H1 (cell line): ENCODE data around the gene RAMP3. TPM values are rescaled to one million over a fixed set of nuclear protein-coding genes. Genes with fewer than 3 reads are reported as not detected.

Experiments used
- CTCF ChIA-PET: fragments of 300-600 bp; sonication (Branson Sonifier 250); formaldehyde crosslinking; loops from one replicate; lab custom pipeline; 2021; ENCODE audit not compliant: partially characterized antibody; lab: Charles Lee
- POLR2A ChIA-PET: fragments of 300-600 bp; sonication (Branson Sonifier 250); formaldehyde crosslinking; loops from one replicate; lab custom pipeline; 2021; ENCODE audit warnings: inconsistent platforms; ENCODE audit not compliant: partially characterized antibody; lab: Charles Lee
- DNase-seq, 2 experiments: peaks; one replicate each; pipeline versions ENCODE4 v3.0.0 to v3.0.0-alpha.2; 2010 to 2022; ENCODE audit warnings: low spot score in 2 of 2, low read depth in 1 of 2, mixed read lengths in 1 of 2
- FAIRE-seq: peaks from 2 replicates; lab custom pipeline; 2011; peaks lifted over from hg19 to GRCh38; lab: Jason Lieb, UNC
- H2AFZ ChIP-seq: 2 replicates; pipeline ENCODE4 v1.8.1; 2012; ENCODE audit warnings: low read length, inconsistent platforms
- H2AK5ac ChIP-seq: 2 replicates; pipeline ENCODE4 v1.6.1; 2013; ENCODE audit warnings: low read depth, low read length
- H2BK120ac ChIP-seq: replicated peaks from 2 replicates; pipeline ENCODE3; 2013; ENCODE audit warnings: low read depth, low read length, inconsistent platforms
- H2BK12ac ChIP-seq: 2 replicates; pipeline ENCODE4 v1.6.1; 2013; ENCODE audit warnings: low read depth, low read length
- H2BK15ac ChIP-seq: 2 replicates; pipeline ENCODE4 v1.6.1; 2013; ENCODE audit warnings: low read length
- H2BK20ac ChIP-seq: 2 replicates; pipeline ENCODE4 v1.6.1; 2013; ENCODE audit warnings: low read length
- H2BK5ac ChIP-seq: 2 replicates; pipeline ENCODE4 v1.6.1; 2013; ENCODE audit warnings: low read depth, low read length
- H3K14ac ChIP-seq: 2 replicates; pipeline ENCODE4 v1.6.1; 2013; ENCODE audit warnings: inconsistent platforms; ENCODE audit not compliant: insufficient read length
- H3K18ac ChIP-seq: 2 replicates; pipeline ENCODE4 v1.6.1; 2013; ENCODE audit warnings: low read length; ENCODE audit errors: extremely low read depth
- H3K23ac ChIP-seq: 2 replicates; pipeline ENCODE4 v1.6.1; 2013; ENCODE audit warnings: inconsistent platforms; ENCODE audit not compliant: insufficient read length
- H3K23me2 ChIP-seq: 2 replicates; pipeline ENCODE4 v1.6.1; 2013; ENCODE audit warnings: low read depth, low read length
- H3K27ac ChIP-seq: 2 replicates; pipeline ENCODE4 v1.6.1; 2011; ENCODE audit warnings: low read depth, low read length, inconsistent platforms
- H3K27me3 ChIP-seq, 4 experiments: replicated peaks in 1 of 4; 1 replicate in 1 of 4; 2 replicates in 3 of 4; pipeline versions ENCODE4 v1.6.1 to v1.8.1; 2011 to 2013; ENCODE audit warnings: low read length in 3 of 4, mild to moderate bottlenecking in 3 of 4, inconsistent platforms in 2 of 4, mixed read lengths in 2 of 4, moderate library complexity in 1 of 4; ENCODE audit not compliant: control insufficient read depth in 3 of 4, insufficient read depth in 3 of 4; ENCODE audit errors: extremely low read depth in 1 of 4
- H3K36me3 ChIP-seq, 4 experiments: 2 replicates each; pipeline versions ENCODE4 v1.6.1 to v1.8.1; 2011 to 2013; ENCODE audit warnings: mild to moderate bottlenecking in 4 of 4, low read length in 3 of 4, moderate library complexity in 2 of 4, control low read depth in 1 of 4, inconsistent platforms in 1 of 4; ENCODE audit not compliant: insufficient read depth in 4 of 4, control insufficient read depth in 2 of 4
- H3K4ac ChIP-seq: replicated peaks from 2 replicates; pipeline ENCODE3; 2013; ENCODE audit warnings: low read length, low read depth, mixed read lengths, inconsistent platforms; ENCODE audit not compliant: insufficient read length
- H3K4me1 ChIP-seq, 4 experiments: replicated peaks in 1 of 4; 1 replicate in 1 of 4; 2 replicates in 3 of 4; pipeline versions ENCODE4 v1.6.1 to v1.8.1; 2011 to 2013; ENCODE audit warnings: low read length in 3 of 4, inconsistent platforms in 2 of 4, mixed read lengths in 1 of 4; ENCODE audit not compliant: insufficient read depth in 4 of 4, control insufficient read depth in 3 of 4
- H3K4me2 ChIP-seq, 2 experiments: 2 replicates each; pipeline versions ENCODE4 v1.6.1 to v1.8.1; 2011 to 2013; ENCODE audit warnings: low read depth in 2 of 2, low read length in 2 of 2, control low read depth in 1 of 2, inconsistent platforms in 1 of 2, mild to moderate bottlenecking in 1 of 2; ENCODE audit not compliant: insufficient read depth in 1 of 2
- H3K4me3 ChIP-seq, 4 experiments: fragments of 200-600, 300-600 bp in 1 of 4; sonication (generic), shearing (Covaris generic), sonication (Bioruptor Twin) in 1 of 4; 2 replicates each; pipeline versions ENCODE4 v1.5.1 to v1.8.1; 2011 to 2016; ENCODE audit warnings: low read length in 4 of 4, low read depth in 3 of 4, control low read depth in 2 of 4, inconsistent platforms in 2 of 4, mild to moderate bottlenecking in 2 of 4, mixed read lengths in 1 of 4, moderate library complexity in 1 of 4; ENCODE audit not compliant: insufficient read depth in 2 of 4; ENCODE audit errors: extremely low read depth in 1 of 4
- H3K56ac ChIP-seq: replicated peaks from 2 replicates; pipeline ENCODE3; 2013; ENCODE audit warnings: low read depth, mild to moderate bottlenecking, mixed read lengths, low read length, inconsistent platforms; ENCODE audit not compliant: insufficient read length
- H3K79me1 ChIP-seq: 2 replicates; pipeline ENCODE4 v1.6.1; 2013; ENCODE audit warnings: low read depth, low read length, control low read depth
- H3K79me2 ChIP-seq, 2 experiments: 2 replicates each; pipeline versions ENCODE4 v1.6.1 to v1.8.1; 2012 to 2013; ENCODE audit warnings: low read length in 2 of 2, mild to moderate bottlenecking in 2 of 2, inconsistent platforms in 1 of 2; ENCODE audit not compliant: insufficient read depth in 2 of 2, control insufficient read depth in 1 of 2
- H3K9ac ChIP-seq, 4 experiments: replicated peaks in 1 of 4; 1 replicate in 1 of 4; 2 replicates in 3 of 4; pipeline versions ENCODE4 v1.6.1 to v1.8.1; 2011 to 2013; ENCODE audit warnings: low read depth in 3 of 4, low read length in 3 of 4, control low read depth in 2 of 4, mild to moderate bottlenecking in 2 of 4, moderate library complexity in 2 of 4, inconsistent platforms in 1 of 4; ENCODE audit errors: extremely low read depth in 1 of 4
- H3K9me3 ChIP-seq, 2 experiments: 2 replicates each; pipeline versions ENCODE4 v1.6.1 to v1.8.1; 2012 to 2013; ENCODE audit warnings: mild to moderate bottlenecking in 2 of 2, moderate library complexity in 2 of 2, control low read depth in 1 of 2, inconsistent platforms in 1 of 2, low read depth in 1 of 2, low read length in 1 of 2, mixed read lengths in 1 of 2; ENCODE audit not compliant: insufficient read depth in 2 of 2
- H4K20me1 ChIP-seq, 2 experiments: replicated peaks in 1 of 2; 2 replicates each; pipeline versions ENCODE3 to v1.8.1; 2011 to 2013; ENCODE audit warnings: inconsistent platforms in 2 of 2, low read length in 2 of 2, mild to moderate bottlenecking in 1 of 2; ENCODE audit not compliant: insufficient read depth in 2 of 2, control insufficient read depth in 1 of 2
- H4K5ac ChIP-seq: 2 replicates; pipeline ENCODE4 v1.6.1; 2013; ENCODE audit warnings: low read length, low read depth, mixed read lengths, inconsistent platforms; ENCODE audit not compliant: insufficient read length
- H4K8ac ChIP-seq: 2 replicates; pipeline ENCODE4 v1.8.0; 2013; ENCODE audit warnings: mild to moderate bottlenecking, moderate library complexity, low read length, inconsistent platforms; ENCODE audit not compliant: insufficient read depth; ENCODE audit errors: extremely low read depth
- H4K91ac ChIP-seq: replicated peaks from 2 replicates; pipeline ENCODE3; 2013; ENCODE audit warnings: low read length, mixed read lengths, inconsistent platforms; ENCODE audit not compliant: insufficient read length
- ASH2L ChIP-seq: fragments of 200-600, 300-600 bp; sonication (generic); IDR thresholded peaks from one replicate; pipeline ENCODE4 v1.7.1; 2017; ENCODE audit warnings: low read length
- CHD1 ChIP-seq: IDR thresholded peaks from 2 replicates; pipeline ENCODE4 v1.6.1; 2012; ENCODE audit warnings: low read depth, low read length, improper control_type of control experiment
- CHD2 ChIP-seq: IDR thresholded peaks from 2 replicates; pipeline ENCODE4 v1.6.1; 2012; ENCODE audit warnings: low read length, improper control_type of control experiment
- JUND ChIP-seq: IDR thresholded peaks from 2 replicates; pipeline ENCODE4 v1.6.1; 2011; ENCODE audit warnings: mild to moderate bottlenecking, improper control_type of control experiment, low read length
- KDM4A ChIP-seq: IDR thresholded peaks from one replicate; pipeline ENCODE4 v1.7.1; 2012; ENCODE audit warnings: low read depth, mild to moderate bottlenecking, moderate library complexity, low read length, inconsistent platforms; ENCODE audit not compliant: severe bottlenecking
- POLR2A ChIP-seq, 2 experiments: IDR thresholded peaks; 1 replicate in 1 of 2; 2 replicates in 1 of 2; pipeline ENCODE4 v1.6.1; 2011; ENCODE audit warnings: low read depth in 2 of 2, low read length in 2 of 2, mild to moderate bottlenecking in 2 of 2; ENCODE audit errors: control extremely low read depth in 1 of 2
- SP2 ChIP-seq: IDR thresholded peaks from 2 replicates; pipeline ENCODE4 v1.6.1; 2012; ENCODE audit warnings: mild to moderate bottlenecking, low read length, inconsistent platforms
- SRF ChIP-seq: IDR thresholded peaks from 2 replicates; pipeline ENCODE4 v1.6.1; 2011; ENCODE audit warnings: mild to moderate bottlenecking, low read depth, low read length, moderate library complexity
- SUZ12 ChIP-seq: fragments of 200-600 bp; sonication (generic); IDR thresholded peaks from 2 replicates; pipeline ENCODE4 v1.6.1; 2012; ENCODE audit warnings: mild to moderate bottlenecking, inconsistent platforms, low read length, moderate library complexity, mixed read lengths
- TBP ChIP-seq: IDR thresholded peaks from 2 replicates; pipeline ENCODE4 v1.6.1; 2011; ENCODE audit warnings: low read depth, low read length, improper control_type of control experiment
- YY1 ChIP-seq: IDR thresholded peaks from 2 replicates; pipeline ENCODE4 v1.6.1; 2011; ENCODE audit warnings: low read depth, mild to moderate bottlenecking, low read length
- WGBS, 2 experiments: shearing (Covaris generic) in 1 of 2; methylation state at CpG; one replicate each; pipeline versions ENCODE4 v1.1.6 to v1.1.7; 2013 to 2015; ENCODE audit warnings: low lambda C conversion rate in 2 of 2, mixed read lengths in 2 of 2, inconsistent platforms in 1 of 2, low coverage in 1 of 2, missing lambda C conversion rate in 1 of 2; ENCODE audit not compliant: insufficient replicate concordance in 2 of 2, insufficient coverage in 1 of 2, insufficient read length in 1 of 2; ENCODE audit errors: extremely low coverage in 1 of 2, missing lambda C conversion rate in 1 of 2; 5-methylcytosine and 5-hydroxymethylcytosine counted together
- polyA plus RNA-seq, 7 experiments: library from polyadenylated mRNA; depleted of rRNA in 3 of 7; stranded (reverse) in 5 of 7; unstranded in 2 of 7; fragments of >200 nt in 5 of 7; fragments of 200-250 nt in 2 of 7; gene quantifications; 1 replicate in 5 of 7; 2 replicates in 1 of 7; 4 replicates in 1 of 7; pipeline versions ENCODE4 v1.2.1 to v1.2.3, GENCODE V29; 2011 to 2013; ENCODE audit warnings: missing spikeins in 2 of 7, mixed read lengths in 2 of 7
- total RNA-seq: library from RNA; stranded (reverse); fragmentation: NEBNext Ultra II Directional; extraction: Animal tissue kit (Norgen Biotek cat#: 25700); gene quantifications from 2 replicates; pipeline ENCODE4 v1.2.1, GENCODE V29; 2021
- TF ChIP-seq, protein P1 (sequence below): IDR thresholded peaks from 2 replicates; pipeline ENCODE4 v1.6.1; 2012; ENCODE audit warnings: low read length, inconsistent platforms

The RAMP3 gene
- total and polyA plus RNA-seq, 2 of the 8 experiments (the other 6 are each of a cell fraction or from before 2014, with no cell fraction given), result 0.88 to 0.98 TPM

DNA sequence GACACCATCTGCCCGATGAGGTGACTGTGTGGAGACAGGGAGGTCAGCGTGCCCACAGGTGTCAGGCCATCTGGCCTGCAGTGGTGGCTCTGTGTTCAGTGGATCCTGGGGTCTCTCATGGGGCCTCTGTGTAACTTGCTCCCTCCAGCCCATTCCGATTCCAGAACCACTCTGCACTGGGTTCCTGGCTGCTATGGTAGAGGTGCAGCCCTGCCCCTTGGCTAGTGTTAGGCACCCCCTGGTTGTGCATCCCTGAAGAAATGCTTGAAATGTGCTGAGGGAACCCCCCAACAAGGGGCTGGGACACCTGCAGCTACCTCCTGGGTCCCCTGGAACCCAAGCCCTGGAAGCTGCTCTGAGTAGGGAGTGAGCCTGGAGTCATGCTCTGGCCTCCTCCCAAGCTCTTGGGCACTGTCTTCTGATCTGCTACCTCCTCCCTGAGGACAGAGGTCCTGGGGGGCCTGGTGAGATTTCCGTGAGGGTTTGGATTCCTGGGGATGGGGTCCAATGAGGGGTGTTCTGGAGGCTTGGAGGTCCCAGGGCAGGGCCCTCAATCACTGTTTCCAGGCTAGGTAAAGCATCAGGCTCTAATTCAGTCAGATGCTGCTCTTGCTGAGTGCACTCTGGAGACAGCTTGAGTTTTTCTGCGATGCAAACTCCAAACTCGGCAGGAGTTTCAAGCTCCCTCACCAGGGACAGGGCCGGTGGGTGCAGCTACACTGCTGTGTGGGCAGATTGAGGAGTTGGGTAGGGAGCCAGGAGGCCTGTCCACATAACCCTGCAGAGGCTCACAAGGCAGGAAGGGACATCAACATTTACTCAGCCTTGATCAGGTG, 27.7 kb downstream of the RAMP3 start:
- no peaks in the 10 kb centered on the region for H3K23me2 ChIP-seq
- no peak overlapping the region for H3K56ac ChIP-seq
- H3K27ac ChIP-seq, result no peak overlapping the region
- no peaks in the 10 kb centered on the region for H3K79me1 ChIP-seq
- H2BK20ac ChIP-seq, result no peak overlapping the region
- no peak overlapping the region for H3K4me3 ChIP-seq
- H3K4me2 ChIP-seq, result no peak overlapping the region
- no peak overlapping the region for H4K91ac ChIP-seq
- no peak overlapping the region; the same call in 1 of the 2 replicates for H3K18ac ChIP-seq
- no peak overlapping the region; a peak in 1 of 7 replicates for H3K9ac ChIP-seq
- H3K4ac ChIP-seq, result no peak overlapping the region
- H3K4me1 ChIP-seq, result no peaks in the 10 kb centered on the region
- CTCF ChIA-PET, result interaction anchor here (0.6 kb wide), 1 partner anchor 494 kb away, joined by 3 read pairs; no protein-coding TSS in a partner anchor
- H3K79me2 ChIP-seq, result no peaks in the 10 kb centered on the region
- H3K36me3 ChIP-seq, result no peaks in the 10 kb centered on the region
- H2AFZ ChIP-seq, result no peak overlapping the region
- WGBS, 2 experiments, result 96% methylated on average over 7 of the region's 7 CpGs; no CpG with 5 or more reads in 1 of the 2 experiments
- H2BK120ac ChIP-seq, result no peak overlapping the region
- no peak overlapping the region for H2BK15ac ChIP-seq
- no peak overlapping the region for H2BK12ac ChIP-seq
- no peak overlapping the region for H2AK5ac ChIP-seq
- no peak overlapping the region for H2BK5ac ChIP-seq
- no peak overlapping the region for H3K14ac ChIP-seq
- H3K23ac ChIP-seq, result no peak overlapping the region
- H3K27me3 ChIP-seq, result no peaks in the 10 kb centered on the region
- H4K5ac ChIP-seq, result no peak overlapping the region
- H3K9me3 ChIP-seq, result no peaks in the 10 kb centered on the region
- DNase-seq, result no peak
- no peaks in the 10 kb centered on the region for H4K20me1 ChIP-seq
- FAIRE-seq, result no peak
- no peak overlapping the region for H4K8ac ChIP-seq
- POLR2A ChIA-PET, result no interaction called here
- TF ChIP-seq JUND (no peak), SP2 (no peak), KDM4A (no peak), CHD1 (no peak), SRF (no peak), YY1 (no peak), ASH2L (no peak), TBP (no peak), SUZ12 (no peak), POLR2A (IDR thresholded peaks at IDR 0.05; ENCODE audit: control extremely low read depth in 1 of 2, low read depth in 2 of 2, low read length in 2 of 2) (no peak), CHD2 (no peak)
- TF ChIP-seq, protein P1, sequence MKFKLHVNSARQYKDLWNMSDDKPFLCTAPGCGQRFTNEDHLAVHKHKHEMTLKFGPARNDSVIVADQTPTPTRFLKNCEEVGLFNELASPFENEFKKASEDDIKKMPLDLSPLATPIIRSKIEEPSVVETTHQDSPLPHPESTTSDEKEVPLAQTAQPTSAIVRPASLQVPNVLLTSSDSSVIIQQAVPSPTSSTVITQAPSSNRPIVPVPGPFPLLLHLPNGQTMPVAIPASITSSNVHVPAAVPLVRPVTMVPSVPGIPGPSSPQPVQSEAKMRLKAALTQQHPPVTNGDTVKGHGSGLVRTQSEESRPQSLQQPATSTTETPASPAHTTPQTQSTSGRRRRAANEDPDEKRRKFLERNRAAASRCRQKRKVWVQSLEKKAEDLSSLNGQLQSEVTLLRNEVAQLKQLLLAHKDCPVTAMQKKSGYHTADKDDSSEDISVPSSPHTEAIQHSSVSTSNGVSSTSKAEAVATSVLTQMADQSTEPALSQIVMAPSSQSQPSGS, result no peak
